T-helper 2 cell treated with Interferon-gamma antibody and Interleukin-4, amounts not matched to agents 5 μg/mL and 100 μg/mL, for 36 hours (primary cell): ENCODE data around the gene RSAD2.
A peak's percentile ranks its signal among the peaks of the same experiment; 100 is the strongest.
"Not testable (repeated sequence)": the region's sequence is repeated elsewhere in the genome, so short reads cannot be mapped to it uniquely, and the experiment has no call there.

ENCODE experiments used
- DNase-seq: peaks from one replicate; pipeline ENCODE4 v3.0.0; 2021; ENCODE audit warnings: low spot score
- H3K27ac Mint-ChIP-seq: one replicate; pipeline ENCODE4 v1.8.0; 2021; ENCODE audit warnings: mild to moderate bottlenecking, mixed read lengths
- H3K27me3 Mint-ChIP-seq: one replicate; pipeline ENCODE4 v1.8.0; 2021; ENCODE audit warnings: low read depth, mixed read lengths
- H3K36me3 Mint-ChIP-seq: one replicate; pipeline ENCODE4 v1.8.0; 2021; ENCODE audit warnings: low read depth, mixed read lengths
- H3K4me1 Mint-ChIP-seq: one replicate; pipeline ENCODE4 v1.8.0; 2021; ENCODE audit warnings: low read depth, mixed read lengths
- H3K4me3 Mint-ChIP-seq: one replicate; pipeline ENCODE4 v1.8.0; 2022; ENCODE audit warnings: mild to moderate bottlenecking, moderate library complexity, mixed read lengths
- H3K9me3 Mint-ChIP-seq: one replicate; pipeline ENCODE4 v1.8.0; 2021; ENCODE audit warnings: mixed read lengths

Gene RSAD2

GRCh38 chr2:6876309-6876708, 1.3 kb upstream of the RSAD2 start:
- Mint-ChIP-seq H3K4me3 (no peak overlapping the region), H3K27me3 (no peaks in the 10 kb centered on the region), H3K4me1 (peaks cover 60% of the 10 kb centered on the region), H3K9me3 (peaks cover 5% of the 10 kb centered on the region), H3K36me3 (peaks cover 23% of the 10 kb centered on the region), H3K27ac (no peak overlapping the region)
- DNase-seq = no peak

GRCh38 chr2:6878549-6878948, 972 bp downstream of the RSAD2 start:
- Mint-ChIP-seq H3K27me3 (no peaks in the 10 kb centered on the region), H3K4me3 (peak overlapping the region; percentile 85), H3K27ac (peak overlapping the region; percentile 51), H3K36me3 (peaks cover 43% of the 10 kb centered on the region), H3K4me1 (peaks cover 59% of the 10 kb centered on the region), H3K9me3 (peaks cover 5% of the 10 kb centered on the region)
- no peak for DNase-seq

GRCh38 chr2:6879011-6879410, 1.4 kb downstream of the RSAD2 start:
- peak overlapping the region; percentile 85 for H3K4me3 Mint-ChIP-seq
- peaks cover 61% of the 10 kb centered on the region for H3K4me1 Mint-ChIP-seq
- peaks cover 2% of the 10 kb centered on the region for H3K9me3 Mint-ChIP-seq
- H3K27ac Mint-ChIP-seq = peak overlapping the region; percentile 51
- no peak for DNase-seq
- no peaks in the 10 kb centered on the region for H3K27me3 Mint-ChIP-seq
- H3K36me3 Mint-ChIP-seq = peaks cover 45% of the 10 kb centered on the region

- Mint-ChIP-seq H3K27me3 (no peaks in the 10 kb centered on the region), H3K27ac (peak overlapping the region; percentile 87), H3K4me1 (peaks cover 58% of the 10 kb centered on the region)
These were observed 2.7 kb downstream of the RSAD2 start for GRCh38 chr2:6880200-6880733.

GRCh38 chr2:6881046-6881445, 3.5 kb downstream of the RSAD2 start:
- H3K27ac Mint-ChIP-seq = peak overlapping the region; percentile 86
- DNase-seq = no peak
- no peaks in the 10 kb centered on the region for H3K9me3 Mint-ChIP-seq
- H3K4me1 Mint-ChIP-seq = peaks cover 55% of the 10 kb centered on the region
- peak overlapping the region; percentile 88 for H3K4me3 Mint-ChIP-seq
- H3K27me3 Mint-ChIP-seq = no peaks in the 10 kb centered on the region
- H3K36me3 Mint-ChIP-seq = peaks cover 50% of the 10 kb centered on the region

More at GRCh38 chr2:6880200-6880733, 2.7 kb downstream of the RSAD2 start:
- H3K36me3 Mint-ChIP-seq = peaks cover 53% of the 10 kb centered on the region
- DNase-seq = peak; percentile 41
- H3K9me3 Mint-ChIP-seq = no peaks in the 10 kb centered on the region
- peak overlapping the region; percentile 86 for H3K4me3 Mint-ChIP-seq

GRCh38 chr2:6881516-6881915, 3.9 kb downstream of the RSAD2 start:
- DNase-seq = no peak
- Mint-ChIP-seq H3K36me3 (peaks cover 54% of the 10 kb centered on the region), H3K4me3 (peak overlapping the region; percentile 88), H3K4me1 (peaks cover 52% of the 10 kb centered on the region), H3K9me3 (no peaks in the 10 kb centered on the region), H3K27ac (peak overlapping the region; percentile 86), H3K27me3 (no peaks in the 10 kb centered on the region)

- DNase-seq = no peak
- H3K27ac Mint-ChIP-seq = no peak overlapping the region
- no peak overlapping the region for H3K4me3 Mint-ChIP-seq
- H3K27me3 Mint-ChIP-seq = no peaks in the 10 kb centered on the region
- peaks cover 41% of the 10 kb centered on the region for H3K4me1 Mint-ChIP-seq
- peaks cover 70% of the 10 kb centered on the region for H3K36me3 Mint-ChIP-seq
- no peaks in the 10 kb centered on the region for H3K9me3 Mint-ChIP-seq
These were observed 6.0 kb downstream of the RSAD2 start for GRCh38 chr2:6883448-6884122.

- DNase-seq = no peak
- H3K36me3 Mint-ChIP-seq = peaks cover 77% of the 10 kb centered on the region
- H3K27ac Mint-ChIP-seq = no peak overlapping the region
- H3K4me1 Mint-ChIP-seq = peaks cover 28% of the 10 kb centered on the region
- H3K9me3 Mint-ChIP-seq = no peaks in the 10 kb centered on the region
- H3K27me3 Mint-ChIP-seq = no peaks in the 10 kb centered on the region
- no peak overlapping the region for H3K4me3 Mint-ChIP-seq
These were observed 8.0 kb downstream of the RSAD2 start for GRCh38 chr2:6885551-6885950.

- Mint-ChIP-seq H3K4me1 (peaks cover 25% of the 10 kb centered on the region), H3K36me3 (peaks cover 76% of the 10 kb centered on the region), H3K27me3 (no peaks in the 10 kb centered on the region), H3K9me3 (no peaks in the 10 kb centered on the region), H3K4me3 (no peak overlapping the region), H3K27ac (no peak overlapping the region)
- DNase-seq = no peak
These were observed 8.4 kb downstream of the RSAD2 start for GRCh38 chr2:6885968-6886367.

GRCh38 chr2:6887751-6888192, 10.2 kb downstream of the RSAD2 start:
- DNase-seq = no peak
- H3K4me1 Mint-ChIP-seq = peaks cover 7% of the 10 kb centered on the region
- no peak overlapping the region for H3K4me3 Mint-ChIP-seq
- H3K27ac Mint-ChIP-seq = no peak overlapping the region
- H3K36me3 Mint-ChIP-seq = peaks cover 69% of the 10 kb centered on the region
- no peaks in the 10 kb centered on the region for H3K27me3 Mint-ChIP-seq
- H3K9me3 Mint-ChIP-seq = no peaks in the 10 kb centered on the region

GRCh38 chr2:6888724-6889123, 11.1 kb downstream of the RSAD2 start:
- Mint-ChIP-seq H3K36me3 (peaks cover 68% of the 10 kb centered on the region), H3K27ac (no peak overlapping the region)

GRCh38 chr2:6893876-6894482, 16.4 kb downstream of the RSAD2 start:
- peaks cover 59% of the 10 kb centered on the region for H3K36me3 Mint-ChIP-seq
- H3K9me3 Mint-ChIP-seq = no peaks in the 10 kb centered on the region
- H3K27me3 Mint-ChIP-seq = no peaks in the 10 kb centered on the region
- DNase-seq = no peak
- peaks cover 6% of the 10 kb centered on the region for H3K4me1 Mint-ChIP-seq
- H3K27ac Mint-ChIP-seq = no peak overlapping the region
- no peak overlapping the region for H3K4me3 Mint-ChIP-seq

More at GRCh38 chr2:6888724-6889123, 11.1 kb downstream of the RSAD2 start:
- Mint-ChIP-seq H3K9me3 (no peaks in the 10 kb centered on the region), H3K4me1 (peaks cover 4% of the 10 kb centered on the region), H3K27me3 (no peaks in the 10 kb centered on the region), H3K4me3 (no peak overlapping the region)
- DNase-seq = no peak

GRCh38 chr2:6896930-6897759, 19.6 kb downstream of the RSAD2 start:
- Mint-ChIP-seq H3K36me3 (peaks cover 74% of the 10 kb centered on the region), H3K4me1 (peaks cover 8% of the 10 kb centered on the region), H3K27ac (no peak overlapping the region), H3K4me3 (no peak overlapping the region), H3K27me3 (no peaks in the 10 kb centered on the region), H3K9me3 (peaks cover 25% of the 10 kb centered on the region)
- DNase-seq = no peak

- not testable (repeated sequence) for H3K27ac Mint-ChIP-seq, H3K27me3 Mint-ChIP-seq, H3K4me3 Mint-ChIP-seq, DNase-seq
- peaks cover 85% of the 10 kb centered on the region for H3K36me3 Mint-ChIP-seq
- H3K4me1 Mint-ChIP-seq = peaks cover 19% of the 10 kb centered on the region
- peaks cover 48% of the 10 kb centered on the region for H3K9me3 Mint-ChIP-seq
These were observed 25.0 kb downstream of the RSAD2 start for GRCh38 chr2:6902581-6902980.
